Measurements from ENCODE around the gene FARSA. TPM values are rescaled to one million over a fixed set of nuclear protein-coding genes. Genes with fewer than 3 reads are reported as not detected.
"Not testable (repeated sequence)": the region's sequence is repeated elsewhere in the genome, so short reads cannot be mapped to it uniquely, and the experiment has no call there.

The FARSA gene
- total and polyA plus RNA-seq, 2 donors (not counting 1 experiment from before 2014, with no cell fraction given), result 26.4 to 50.1 TPM

DNA sequence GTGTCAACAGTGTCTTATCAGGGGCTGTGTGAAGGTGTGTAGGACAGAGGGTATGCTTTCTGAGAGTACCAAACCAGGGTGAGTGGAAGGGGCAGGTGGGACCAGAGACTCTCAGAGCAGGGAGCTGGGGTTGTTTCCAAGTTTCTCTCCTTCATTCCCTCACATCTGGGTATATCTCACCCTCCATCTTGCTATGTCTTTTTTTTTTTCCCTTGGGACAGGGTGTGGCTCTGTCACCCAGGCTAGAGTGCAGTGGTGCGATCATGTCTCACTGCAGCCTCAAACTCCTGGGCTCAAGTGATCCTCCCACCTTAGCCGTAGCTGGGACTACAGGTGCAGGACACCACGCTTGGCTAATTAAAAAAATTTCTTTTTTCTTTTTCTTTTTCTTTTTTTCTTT lies 46.5 kb upstream of the FARSA start:
- Mint-ChIP-seq H3K27ac (no peak overlapping the region), H3K4me3 (no peak overlapping the region), H3K4me1 (peaks cover 13% of the 10 kb centered on the region), H3K27me3 (peaks cover 9% of the 10 kb centered on the region), H3K9me3 (ENCODE audit: insufficient read depth) (no peaks in the 10 kb centered on the region)
- Histone ChIP-seq H3K4me3 (ENCODE audit: control extremely low read depth in 1 of 5, extremely low read depth in 1 of 5, insufficient read depth in 1 of 5, low read depth in 2 of 5, low read length in 4 of 5) (no peak overlapping the region), H3K27ac (ENCODE audit: low read length in 2 of 2) (no peak overlapping the region), H2AFZ (ENCODE audit: insufficient read depth, low read depth, low read length, poor library complexity, severe bottlenecking) (no peak overlapping the region), H3K9ac (ENCODE audit: low read length) (no peak overlapping the region), H3K4me2 (replicated peaks; ENCODE audit: low read depth, low read length, poor library complexity, severe bottlenecking) (peak overlapping the region; percentile 22), H3K36me3 (replicated peaks in 1 of 2; ENCODE audit: control extremely low read depth in 1 of 2, control insufficient read depth in 1 of 2, extremely low read depth in 1 of 2, insufficient read depth in 2 of 2, low read length in 1 of 2) (no peaks in the 10 kb centered on the region), H3K9me3 (ENCODE audit: control extremely low read depth in 1 of 3, control insufficient read depth in 2 of 3, insufficient read depth in 1 of 3, low read length in 2 of 3) (no peaks in the 10 kb centered on the region), H3K4me1 (ENCODE audit: control insufficient read depth in 2 of 2, insufficient read depth in 2 of 2, low read length in 2 of 2) (peaks cover 26 to 40% of the 10 kb centered on the region in 2 donors), H4K20me1 (ENCODE audit: control insufficient read depth, insufficient read depth, low read length, poor library complexity, severe bottlenecking) (no peaks in the 10 kb centered on the region), H3K79me2 (ENCODE audit: control insufficient read depth, insufficient read depth, low read length) (no peaks in the 10 kb centered on the region), H3K27me3 (replicated peaks in 1 of 4; ENCODE audit: control extremely low read depth in 1 of 4, control insufficient read depth in 3 of 4, insufficient read depth in 4 of 4, low read length in 3 of 4) (peaks cover 0 to 18% (median 3%) of the 10 kb centered on the region in 4 experiments)
- DNase-seq (peak; percentile 51), ATAC-seq (ENCODE audit: low read depth) (no peak)
- TF ChIP-seq, protein P1, sequence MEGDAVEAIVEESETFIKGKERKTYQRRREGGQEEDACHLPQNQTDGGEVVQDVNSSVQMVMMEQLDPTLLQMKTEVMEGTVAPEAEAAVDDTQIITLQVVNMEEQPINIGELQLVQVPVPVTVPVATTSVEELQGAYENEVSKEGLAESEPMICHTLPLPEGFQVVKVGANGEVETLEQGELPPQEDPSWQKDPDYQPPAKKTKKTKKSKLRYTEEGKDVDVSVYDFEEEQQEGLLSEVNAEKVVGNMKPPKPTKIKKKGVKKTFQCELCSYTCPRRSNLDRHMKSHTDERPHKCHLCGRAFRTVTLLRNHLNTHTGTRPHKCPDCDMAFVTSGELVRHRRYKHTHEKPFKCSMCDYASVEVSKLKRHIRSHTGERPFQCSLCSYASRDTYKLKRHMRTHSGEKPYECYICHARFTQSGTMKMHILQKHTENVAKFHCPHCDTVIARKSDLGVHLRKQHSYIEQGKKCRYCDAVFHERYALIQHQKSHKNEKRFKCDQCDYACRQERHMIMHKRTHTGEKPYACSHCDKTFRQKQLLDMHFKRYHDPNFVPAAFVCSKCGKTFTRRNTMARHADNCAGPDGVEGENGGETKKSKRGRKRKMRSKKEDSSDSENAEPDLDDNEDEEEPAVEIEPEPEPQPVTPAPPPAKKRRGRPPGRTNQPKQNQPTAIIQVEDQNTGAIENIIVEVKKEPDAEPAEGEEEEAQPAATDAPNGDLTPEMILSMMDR (IDR thresholded peaks at IDR 0.05), result no peak
- TF ChIP-seq EZH2 (IDR thresholded peaks at IDR 0.05; ENCODE audit: borderline replicate concordance, insufficient read depth, low read depth, low read length, poor library complexity, severe bottlenecking), result no peak
- ChIA-PET POLR2A (interaction anchor here (0.7 to 1.3 kb wide), 3 partner anchors 114 to 216 kb away, joined by 4 to 5 read pairs (median 4); no protein-coding TSS in a partner anchor), CTCF (interaction anchor here (1.1 to 12.5 kb wide), 10 partner anchors 15 to 610 kb away, joined by 3 to 285 read pairs (median 6); no protein-coding TSS in a partner anchor)
- intact Hi-C loops (cut with micrococcal nuclease), result loop anchor here (5.0 to 10.0 kb wide), 3 partner anchors 215 to 767 kb away; a partner anchor contains a TSS
- 73% methylated on average over 1 of the region's 3 CpGs for WGBS (ENCODE audit: insufficient coverage)

DNA sequence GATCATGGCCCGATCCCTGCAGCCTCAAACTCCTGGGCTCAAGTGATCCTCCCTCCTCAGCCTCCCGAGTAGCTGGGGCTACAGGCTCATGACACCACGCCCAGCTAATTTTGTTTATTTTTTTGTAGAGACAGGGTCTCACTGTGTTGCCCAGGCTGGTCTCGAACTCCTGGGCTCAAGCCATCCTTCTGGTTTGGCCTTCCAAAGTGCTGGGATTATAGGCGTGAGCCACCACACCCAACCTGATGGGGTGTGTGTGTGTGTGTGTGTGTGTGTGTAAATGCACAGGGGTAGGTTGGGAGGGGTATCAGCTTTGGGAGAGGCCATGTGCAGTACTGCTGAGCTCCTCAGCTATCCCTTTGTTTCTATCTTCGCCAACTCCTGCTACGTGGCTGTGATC lies 42.6 kb upstream of the FARSA start:
- H3K79me2 ChIP-seq (ENCODE audit: control insufficient read depth, insufficient read depth, low read length); H3K9ac ChIP-seq (ENCODE audit: low read length); H3K36me3 ChIP-seq (replicated peaks in 1 of 2; ENCODE audit: control extremely low read depth in 1 of 2, control insufficient read depth in 1 of 2, extremely low read depth in 1 of 2, insufficient read depth in 2 of 2, low read length in 1 of 2); H3K4me2 ChIP-seq (replicated peaks; ENCODE audit: low read depth, low read length, poor library complexity, severe bottlenecking); H3K9me3 ChIP-seq (ENCODE audit: control extremely low read depth in 1 of 3, control insufficient read depth in 2 of 3, insufficient read depth in 1 of 3, low read length in 2 of 3); H3K27ac ChIP-seq (ENCODE audit: low read length in 2 of 2); H3K27ac Mint-ChIP-seq; H3K9me3 Mint-ChIP-seq (ENCODE audit: insufficient read depth); DNase-seq; H3K4me3 Mint-ChIP-seq; H2AFZ ChIP-seq (ENCODE audit: insufficient read depth, low read depth, low read length, poor library complexity, severe bottlenecking); H3K4me3 ChIP-seq (ENCODE audit: control extremely low read depth in 1 of 5, extremely low read depth in 1 of 5, insufficient read depth in 1 of 5, low read depth in 2 of 5, low read length in 4 of 5); H3K4me1 Mint-ChIP-seq; ATAC-seq (ENCODE audit: low read depth); H4K20me1 ChIP-seq (ENCODE audit: control insufficient read depth, insufficient read depth, low read length, poor library complexity, severe bottlenecking): not testable (repeated sequence)
- ChIA-PET POLR2A (interaction anchor here (1.8 kb wide), 1 partner anchor 11 kb away, joined by 9 read pairs; no protein-coding TSS in a partner anchor), CTCF (interaction anchor here (1.1 to 12.5 kb wide), 16 partner anchors 8 to 614 kb away, joined by 3 to 285 read pairs (median 16); partner anchors contain the start of gene DAND5)
- intact Hi-C loops (cut with micrococcal nuclease), result loop anchor here (5.0 to 10.0 kb wide), 2 partner anchors 219 to 456 kb away; no protein-coding TSS in a partner anchor
- WGBS (ENCODE audit: insufficient coverage), result 83% methylated on average over 5 of the region's 7 CpGs
- H3K4me1 ChIP-seq (ENCODE audit: control insufficient read depth in 2 of 2, insufficient read depth in 2 of 2, low read length in 2 of 2), result peaks cover 3 to 16% of the 10 kb centered on the region in 2 donors
- peaks cover 12% of the 10 kb centered on the region for H3K27me3 Mint-ChIP-seq
- peaks cover 0 to 17% (median 1%) of the 10 kb centered on the region in 4 experiments for H3K27me3 ChIP-seq (replicated peaks in 1 of 4; ENCODE audit: control extremely low read depth in 1 of 4, control insufficient read depth in 3 of 4, insufficient read depth in 4 of 4, low read length in 3 of 4)

Data from B cell (primary cell).